Neutrophil (primary cell): ENCODE measurements around the gene SPIN2A.
"Not testable (repeated sequence)": the region's sequence is repeated elsewhere in the genome, so short reads cannot be mapped to it uniquely, and the experiment has no call there.

Source experiments
- H3K27ac ChIP-seq: fragments of 200-600 bp; sonication (generic); 2 replicates; pipeline ENCODE4 v1.5.1; 2016; ENCODE audit warnings: mild to moderate bottlenecking, moderate library complexity
- H3K27me3 ChIP-seq: fragments of 200-600 bp; sonication (generic); 2 replicates; pipeline ENCODE4 v1.6.0; 2016; ENCODE audit warnings: mild to moderate bottlenecking
- H3K36me3 ChIP-seq: fragments of 200-600 bp; sonication (generic); 2 replicates; pipeline ENCODE4 v1.5.1; 2017
- H3K4me1 ChIP-seq, 2 experiments: fragments of 200-600 bp in 1 of 2; sonication (generic) in 1 of 2; 1 replicate in 1 of 2; 2 replicates in 1 of 2; pipeline versions ENCODE4 v1.5.1 to v1.6.1; 2013 to 2016; ENCODE audit warnings: low read depth in 1 of 2, low read length in 1 of 2, mild to moderate bottlenecking in 1 of 2, moderate library complexity in 1 of 2; ENCODE audit not compliant: control insufficient read depth in 1 of 2, insufficient read depth in 1 of 2
- H3K4me3 ChIP-seq, 2 experiments: fragments of 200-600 bp in 1 of 2; sonication (generic) in 1 of 2; 1 replicate in 1 of 2; 2 replicates in 1 of 2; pipeline ENCODE4 v1.5.1; 2013 to 2016; ENCODE audit warnings: low read depth in 1 of 2, low read length in 1 of 2, mild to moderate bottlenecking in 1 of 2, moderate library complexity in 1 of 2
- H3K9me3 ChIP-seq: fragments of 200-600 bp; sonication (generic); 2 replicates; pipeline ENCODE4 v1.5.1; 2016
- CTCF ChIP-seq: fragments of 200-600 bp; sonication (generic); IDR thresholded peaks from 2 replicates; pipeline ENCODE4 v1.5.1; 2016; ENCODE audit warnings: antibody characterized with exemption

Gene SPIN2A

GRCh38 chrX:57132046-57132445 is 5.2 kb downstream of the SPIN2A start:
- Histone ChIP-seq H3K4me3 (no peak overlapping the region), H3K27ac (no peak overlapping the region), H3K36me3 (no peaks in the 10 kb centered on the region), H3K4me1 (no peaks in the 10 kb centered on the region), H3K27me3 (no peaks in the 10 kb centered on the region), H3K9me3 (no peaks in the 10 kb centered on the region)
- TF ChIP-seq CTCF = no peak

GRCh38 chrX:57121816-57122215 is 15.4 kb downstream of the SPIN2A start:
- no peaks in the 10 kb centered on the region for H3K9me3 ChIP-seq
- H3K36me3 ChIP-seq = no peaks in the 10 kb centered on the region
- TF ChIP-seq CTCF = no peak
- no peaks in the 10 kb centered on the region for H3K4me1 ChIP-seq
- H3K27ac ChIP-seq = no peak overlapping the region
- no peaks in the 10 kb centered on the region for H3K27me3 ChIP-seq
- H3K4me3 ChIP-seq = peak overlapping the region; percentile 44 to 49

- H3K4me1 ChIP-seq = no peaks in the 10 kb centered on the region
- no peaks in the 10 kb centered on the region for H3K9me3 ChIP-seq
- H3K36me3 ChIP-seq = no peaks in the 10 kb centered on the region
- peak within 1 kb of the TSS; percentile 44 to 49 for H3K4me3 ChIP-seq
- no peak for TF ChIP-seq CTCF
- no peak within 1 kb of the TSS for H3K27ac ChIP-seq
- no peaks in the 10 kb centered on the region for H3K27me3 ChIP-seq
Measured at GRCh38 chrX:57121162-57121755, 15.9 kb downstream of the SPIN2A start, which contains the start of gene SPIN2B. SPIN2B (minus strand) TSS chrX:57121548.

GRCh38 chrX:57120619-57121161 is 16.5 kb downstream of the SPIN2A start:
- not testable (repeated sequence) for H3K9me3 ChIP-seq, H3K27ac ChIP-seq, H3K4me1 ChIP-seq, H3K36me3 ChIP-seq, H3K27me3 ChIP-seq
- peak overlapping the region; percentile 44 to 49 for H3K4me3 ChIP-seq

- Histone ChIP-seq H3K27ac (no peak overlapping the region), H3K9me3 (no peaks in the 10 kb centered on the region), H3K36me3 (no peaks in the 10 kb centered on the region), H3K4me1 (no peaks in the 10 kb centered on the region), H3K4me3 (no peak overlapping the region), H3K27me3 (no peaks in the 10 kb centered on the region)
- TF ChIP-seq CTCF = no peak
Measured at GRCh38 chrX:57119416-57119815, 17.8 kb downstream of the SPIN2A start.

GRCh38 chrX:57117566-57117965 is 19.6 kb downstream of the SPIN2A start:
- not testable (repeated sequence) for H3K27me3 ChIP-seq, H3K36me3 ChIP-seq, H3K9me3 ChIP-seq, H3K4me1 ChIP-seq, H3K27ac ChIP-seq, H3K4me3 ChIP-seq
